GM23338 (cell line): ENCODE results near the gene KRT71. TPM values are rescaled to one million over a fixed set of nuclear protein-coding genes. Genes with fewer than 3 reads are reported as not detected.

Experiments used
- ATAC-seq: fragments of 200-7000 bp; cut with Tn5 transposase; 3 replicates; pipeline ENCODE4 v1.9.1; 2020
- DNase-seq: peaks from one replicate; pipeline ENCODE4 v3.0.0-alpha.2; 2015; ENCODE audit warnings: low spot score
- H2AFZ ChIP-seq: fragments of 200-600 bp; sonication (generic); 2 replicates; pipeline ENCODE4 v1.8.0; 2016; ENCODE audit warnings: antibody characterized with exemption, mild to moderate bottlenecking, moderate library complexity
- H3F3A ChIP-seq: fragments of 200-600 bp; sonication (generic); replicated peaks from 2 replicates; pipeline ENCODE4 v1.8.0; 2017; ENCODE audit warnings: antibody characterized with exemption, mixed run types, low read depth
- H3K27ac ChIP-seq: fragments of 200-600 bp; sonication (generic); 2 replicates; pipeline ENCODE4 v1.6.1; 2016; ENCODE audit warnings: low read depth
- H3K27me3 ChIP-seq: fragments of 200-600 bp; sonication (generic); 2 replicates; pipeline ENCODE4 v1.8.0; 2016; ENCODE audit warnings: mild to moderate bottlenecking, mixed run types, moderate library complexity; ENCODE audit not compliant: insufficient read depth
- H3K36me3 ChIP-seq: fragments of 200-600 bp; sonication (generic); 2 replicates; pipeline ENCODE4 v1.8.0; 2016; ENCODE audit warnings: mild to moderate bottlenecking; ENCODE audit not compliant: insufficient read depth
- H3K4me1 ChIP-seq: fragments of 200-600 bp; sonication (generic); 2 replicates; pipeline ENCODE4 v1.8.0; 2016; ENCODE audit warnings: mild to moderate bottlenecking, moderate library complexity; ENCODE audit not compliant: insufficient read depth
- H3K4me2 ChIP-seq: fragments of 200-600 bp; sonication (generic); 2 replicates; pipeline ENCODE4 v1.7.1; 2017; ENCODE audit warnings: mixed run types
- H3K4me3 ChIP-seq: fragments of 200-600 bp; sonication (generic); 2 replicates; pipeline ENCODE4 v1.6.1; 2016; ENCODE audit warnings: mixed run types
- H3K79me2 ChIP-seq: fragments of 200-600 bp; sonication (generic); replicated peaks from 2 replicates; pipeline ENCODE4 v1.8.0; 2017; ENCODE audit warnings: mild to moderate bottlenecking; ENCODE audit not compliant: insufficient read depth
- H3K9me2 ChIP-seq: fragments of 200-600 bp; sonication (generic); 2 replicates; pipeline ENCODE4 v1.8.0; 2017; ENCODE audit not compliant: insufficient read depth
- H4K20me1 ChIP-seq: fragments of 200-600 bp; sonication (generic); replicated peaks from 2 replicates; pipeline ENCODE4 v1.8.0; 2017; ENCODE audit warnings: mild to moderate bottlenecking; ENCODE audit not compliant: insufficient read depth
- H3K27ac Mint-ChIP-seq: 2 replicates; pipeline ENCODE4 v1.8.0; 2020; ENCODE audit warnings: inconsistent platforms, mild to moderate bottlenecking, moderate library complexity, mixed read lengths
- H3K27me3 Mint-ChIP-seq: 3 replicates; pipeline ENCODE4 v1.8.0; 2022; ENCODE audit warnings: low read depth, mild to moderate bottlenecking, moderate library complexity, mixed read lengths, inconsistent platforms; ENCODE audit not compliant: insufficient read depth, poor library complexity
- H3K36me3 Mint-ChIP-seq: 3 replicates; pipeline ENCODE4 v1.8.0; 2021; ENCODE audit warnings: low read depth, mild to moderate bottlenecking, inconsistent platforms, moderate library complexity, mixed read lengths
- H3K4me1 Mint-ChIP-seq: 3 replicates; pipeline ENCODE4 v1.8.0; 2020; ENCODE audit warnings: mild to moderate bottlenecking, inconsistent platforms, mixed read lengths
- H3K4me3 Mint-ChIP-seq: 3 replicates; pipeline ENCODE4 v1.8.0; 2021; ENCODE audit warnings: moderate library complexity, mild to moderate bottlenecking, inconsistent platforms, mixed read lengths
- H3K9me3 Mint-ChIP-seq: 3 replicates; pipeline ENCODE4 v1.8.0; 2020; ENCODE audit warnings: moderate library complexity, mild to moderate bottlenecking, inconsistent platforms, mixed read lengths
- CREB1 ChIP-seq: fragments of 250-450 bp; sonication (Bioruptor Pico); IDR thresholded peaks from 2 replicates; pipeline ENCODE4 v1.5.0; 2020; ENCODE audit warnings: low read depth, mild to moderate bottlenecking, moderate library complexity
- CTCF ChIP-seq, 2 experiments: fragments of 200-600 bp in 1 of 2; sonication (generic) in 1 of 2; conservative IDR thresholded peaks; 2 replicates each; pipeline versions ENCODE4 v1.5.1 to v1.6.1; 2016 to 2017; ENCODE audit warnings: antibody characterized with exemption in 2 of 2, low read depth in 2 of 2, mild to moderate bottlenecking in 2 of 2, moderate library complexity in 1 of 2
- ETS1 ChIP-seq: IDR thresholded peaks from 2 replicates; pipeline ENCODE4 v1.6.1; 2016; ENCODE audit warnings: antibody characterized with exemption
- EZH2 ChIP-seq: fragments of 200-600 bp; sonication (generic); IDR thresholded peaks from one replicate; pipeline ENCODE4 v1.8.0; 2017; ENCODE audit warnings: antibody characterized with exemption, mild to moderate bottlenecking, low read depth; ENCODE audit not compliant: unreplicated experiment
- JUNB ChIP-seq: IDR thresholded peaks from one replicate; pipeline ENCODE4 v1.6.1; 2016; ENCODE audit warnings: antibody characterized with exemption; ENCODE audit not compliant: unreplicated experiment
- REST ChIP-seq: IDR thresholded peaks from one replicate; pipeline ENCODE4 v1.6.1; 2018; ENCODE audit warnings: antibody characterized with exemption; ENCODE audit not compliant: unreplicated experiment
- STAT1 ChIP-seq: IDR thresholded peaks from one replicate; pipeline ENCODE4 v1.6.1; 2016; ENCODE audit warnings: antibody characterized with exemption; ENCODE audit not compliant: unreplicated experiment
- ZNF114 ChIP-seq: fragments of 250-450 bp; sonication (Bioruptor Pico); IDR thresholded peaks from 2 replicates; pipeline ENCODE4 v1.5.0; 2020; ENCODE audit warnings: mild to moderate bottlenecking, moderate library complexity
- ZNF331 ChIP-seq: fragments of 250-450 bp; sonication (Bioruptor Pico); IDR thresholded peaks from 2 replicates; pipeline ENCODE4 v1.5.0; 2020; ENCODE audit warnings: low read depth, mild to moderate bottlenecking, moderate library complexity
- ZNF462 ChIP-seq: fragments of 250-450 bp; sonication (Bioruptor Pico); IDR thresholded peaks from 2 replicates; pipeline ENCODE4 v1.5.0; 2020; ENCODE audit warnings: mild to moderate bottlenecking, moderate library complexity
- polyA plus RNA-seq: library from polyadenylated mRNA; unstranded; fragments of >200 nt; fragmentation: Nextera tagmentation; extraction: Ambion mirVana; gene quantifications from 2 replicates; pipeline ENCODE4 v1.2.1, GENCODE V29; 2016
- total RNA-seq: library from RNA; depleted of rRNA; stranded (reverse); fragments of >200 nt; shearing (Covaris generic); gene quantifications from 2 replicates; pipeline ENCODE4 v1.2.3, GENCODE V29; 2014

KRT71 gene
- total and polyA plus RNA-seq, 2 experiments from 2014 or later: not detected

- no peak for TF ChIP-seq ZNF462 (CRISPR knock-in tag)
- no peak for TF ChIP-seq CREB1 (CRISPR knock-in tag)
These were observed 32.1 kb upstream of the KRT71 start (continued) for GRCh38 chr12:52585066-52585465.

GRCh38 chr12:52584156-52584682 lies 31.3 kb upstream of the KRT71 start:
- no peak for TF ChIP-seq CREB1 (CRISPR knock-in tag)
- TF ChIP-seq ZNF331 (CRISPR knock-in tag): no peak
- no peak for TF ChIP-seq JUNB
- TF ChIP-seq EZH2: no peak
- no peak for TF ChIP-seq REST
- no peak for TF ChIP-seq ETS1
- no peak for TF ChIP-seq STAT1
- no peak for TF ChIP-seq ZNF114 (CRISPR knock-in tag)
- no peak for TF ChIP-seq CTCF (conservative IDR thresholded peaks at IDR 0.05; ENCODE audit: low read depth in 2 of 2)
- Mint-ChIP-seq H3K4me1 (peaks cover 7% of the 10 kb centered on the region), H3K9me3 (no peaks in the 10 kb centered on the region; the same call in 2 of the 3 replicates), H3K27ac (no peak overlapping the region), H3K27me3 (peaks cover 9% of the 10 kb centered on the region), H3K36me3 (no peaks in the 10 kb centered on the region), H3K4me3 (no peak overlapping the region)
- no peaks in the 10 kb centered on the region for H3K36me3 ChIP-seq
- no peaks in the 10 kb centered on the region for H4K20me1 ChIP-seq
- ATAC-seq: no peak
- H3K27me3 ChIP-seq: no peaks in the 10 kb centered on the region
- H3K27ac ChIP-seq: no peak overlapping the region
- no peak for DNase-seq
- no peaks in the 10 kb centered on the region for H3K9me2 ChIP-seq
- H3K79me2 ChIP-seq: no peaks in the 10 kb centered on the region
- no peak overlapping the region for H3K4me3 ChIP-seq
- no peak overlapping the region for H3K4me2 ChIP-seq
- no peaks in the 10 kb centered on the region for H3K4me1 ChIP-seq
- H2AFZ ChIP-seq: no peak overlapping the region
- H3F3A ChIP-seq: no peaks in the 10 kb centered on the region
